HCT116 (cell line): ENCODE results near the gene KIAA1755. TPM values are rescaled to one million over a fixed set of nuclear protein-coding genes. Genes with fewer than 3 reads are reported as not detected.

Experiments
- ATAC-seq: fragments of 200-7000 bp; cut with Tn5 transposase; 2 replicates; pipeline ENCODE4 v1.9.1; 2020; ENCODE audit warnings: mild to moderate bottlenecking, moderate library complexity
- BruUV-seq: library from RNA; stranded (reverse); fragments of 400-500 nt; replicated peaks from 2 replicates; lab custom pipeline; 2021; lab: Mats Ljungman, UMichigan
- CTCF ChIA-PET: fragments of 300-600 bp; sonication (Branson Sonifier 250); formaldehyde crosslinking; loops from one replicate; lab custom pipeline; 2021; ENCODE audit warnings: antibody characterized with exemption; lab: Charles Lee
- POLR2A ChIA-PET: fragments of 300-600, 350-600 bp; sonication (Branson Sonifier 250); formaldehyde crosslinking; loops from one replicate; lab custom pipeline; 2021; ENCODE audit warnings: antibody characterized with exemption; lab: Charles Lee
- RAD21 ChIA-PET, 2 experiments: fragments of 300-600 bp; sonication (Branson Sonifier 250); formaldehyde crosslinking; loops; one replicate each; lab custom pipeline; 2023; ENCODE audit warnings: low total read pairs in 2 of 2; ENCODE audit not compliant: uncharacterized antibody in 2 of 2, unreplicated experiment in 2 of 2, low non-redundant PET in 1 of 2; lab: Charles Lee
- DNase-seq: peaks from one replicate; pipeline ENCODE4 v3.0.0-alpha.2; 2010; ENCODE audit warnings: low read depth, low spot score
- H2AFZ ChIP-seq: fragments of 200-600 bp; shearing (Covaris generic), sonication (generic); 2 replicates; pipeline ENCODE4 v1.6.1; 2017; ENCODE audit warnings: low read depth, mixed run types, mixed read lengths, antibody characterized with exemption, low read length; ENCODE audit not compliant: poor library complexity, severe bottlenecking
- H3K27ac ChIP-seq: 2 replicates; pipeline ENCODE4 v1.5.1; 2012; ENCODE audit warnings: low read depth, low read length
- H3K27me3 ChIP-seq: fragments of 200-600 bp; sonication (generic); 2 replicates; pipeline ENCODE4 v1.6.1; 2016; ENCODE audit warnings: mixed run types, low read length, mixed read lengths; ENCODE audit not compliant: insufficient read depth
- H3K36me3 ChIP-seq, 2 experiments: fragments of 200-500 bp in 1 of 2; fragments of 200-600 bp in 1 of 2; sonication (Bioruptor generic) in 1 of 2; sonication (generic) in 1 of 2; 2 replicates each; pipeline versions ENCODE4 v1.5.1 to v1.6.1; 2014 to 2016; ENCODE audit warnings: low read length in 2 of 2, inconsistent platforms in 1 of 2, mixed read lengths in 1 of 2, mixed run types in 1 of 2; ENCODE audit not compliant: insufficient read depth in 2 of 2, control insufficient read depth in 1 of 2
- H3K4me1 ChIP-seq, 2 experiments: fragments of 200-600 bp in 1 of 2; sonication (generic) in 1 of 2; 2 replicates each; pipeline versions ENCODE4 v1.5.1 to v1.6.1; 2012 to 2017; ENCODE audit warnings: low read length in 2 of 2, inconsistent platforms in 1 of 2, mild to moderate bottlenecking in 1 of 2, mixed read lengths in 1 of 2, mixed run types in 1 of 2, moderate library complexity in 1 of 2; ENCODE audit not compliant: insufficient read depth in 2 of 2, control insufficient read depth in 1 of 2
- H3K4me2 ChIP-seq: fragments of 200-600 bp; sonication (generic); 2 replicates; pipeline ENCODE4 v1.6.1; 2017; ENCODE audit warnings: mixed run types, low read length, mixed read lengths
- H3K4me3 ChIP-seq, 2 experiments: fragments of 200-600 bp in 1 of 2; sonication (generic) in 1 of 2; replicated peaks in 1 of 2; 2 replicates each; pipeline ENCODE4 v1.5.1; 2011 to 2016; ENCODE audit warnings: low read length in 2 of 2, control low read depth in 1 of 2, low read depth in 1 of 2, mild to moderate bottlenecking in 1 of 2, mixed read lengths in 1 of 2, mixed run types in 1 of 2
- H3K79me2 ChIP-seq: fragments of 200-600 bp; sonication (generic); 2 replicates; pipeline ENCODE4 v1.6.1; 2017; ENCODE audit warnings: mild to moderate bottlenecking, mixed run types, low read length, moderate library complexity, mixed read lengths; ENCODE audit not compliant: insufficient read depth
- H3K9ac ChIP-seq: fragments of 200-600 bp; sonication (generic); 2 replicates; pipeline ENCODE4 v1.6.1; 2016; ENCODE audit warnings: low read length, mixed read lengths
- H3K9me2 ChIP-seq: fragments of 200-600 bp; sonication (generic), shearing (Covaris generic); 2 replicates; pipeline ENCODE4 v1.6.1; 2017; ENCODE audit warnings: mixed run types, mild to moderate bottlenecking, moderate library complexity; ENCODE audit not compliant: insufficient read depth
- H3K9me3 ChIP-seq, 2 experiments: fragments of 200-500 bp in 1 of 2; fragments of 200-600 bp in 1 of 2; sonication (Bioruptor generic) in 1 of 2; sonication (generic) in 1 of 2; 2 replicates each; pipeline ENCODE4 v1.6.1; 2014 to 2017; ENCODE audit warnings: low read length in 2 of 2, mixed read lengths in 2 of 2, inconsistent platforms in 1 of 2, low read depth in 1 of 2, mild to moderate bottlenecking in 1 of 2, mixed run types in 1 of 2, moderate library complexity in 1 of 2; ENCODE audit not compliant: control insufficient read depth in 1 of 2, insufficient read depth in 1 of 2
- H4K20me1 ChIP-seq: fragments of 200-600 bp; sonication (generic), shearing (Covaris generic); 2 replicates; pipeline ENCODE4 v1.6.1; 2017; ENCODE audit warnings: mixed run types, mild to moderate bottlenecking, moderate library complexity; ENCODE audit not compliant: insufficient read depth
- EGR1 ChIP-seq: IDR thresholded peaks from 2 replicates; pipeline ENCODE4 v1.6.1; 2012; ENCODE audit warnings: low read depth
- EZH2phosphoT487 ChIP-seq: fragments of 200-600 bp; IDR thresholded peaks from 2 replicates; pipeline ENCODE4 v1.6.1; 2018; ENCODE audit warnings: antibody characterized with exemption, borderline replicate concordance
- FOSL1 ChIP-seq: IDR thresholded peaks from 2 replicates; pipeline ENCODE4 v1.6.1; 2012; ENCODE audit warnings: low read depth
- JUND ChIP-seq: IDR thresholded peaks from 2 replicates; pipeline ENCODE4 v1.6.1; 2012
- POLR2A ChIP-seq: IDR thresholded peaks from 2 replicates; pipeline ENCODE4 v1.7.0; 2011; ENCODE audit warnings: borderline replicate concordance; ENCODE audit not compliant: insufficient read depth, insufficient read length; ENCODE audit errors: extremely low read depth
- RAD21 ChIP-seq: IDR thresholded peaks from 2 replicates; pipeline ENCODE4 v1.6.1; 2012; ENCODE audit warnings: low read depth, mild to moderate bottlenecking
- SIN3A ChIP-seq: IDR thresholded peaks from 2 replicates; pipeline ENCODE4 v1.6.1; 2012; ENCODE audit warnings: low read depth
- SP1 ChIP-seq: IDR thresholded peaks from 2 replicates; pipeline ENCODE4 v1.6.1; 2012; ENCODE audit warnings: low read depth
- TCF7L2 ChIP-seq: IDR thresholded peaks from 2 replicates; pipeline ENCODE4 v1.7.0; 2011; ENCODE audit warnings: borderline replicate concordance, inconsistent platforms; ENCODE audit not compliant: insufficient read depth, insufficient read length; ENCODE audit errors: extremely low read depth
- ZBTB33 ChIP-seq: IDR thresholded peaks from 2 replicates; pipeline ENCODE4 v1.6.1; 2011; ENCODE audit warnings: mild to moderate bottlenecking, low read length, moderate library complexity; ENCODE audit not compliant: insufficient replicate concordance; ENCODE audit errors: extremely low read depth
- intact Hi-C: fragments of 100-400 bp; cut with micrococcal nuclease; formaldehyde crosslinking; loops from 2 replicates; pipeline ENCODE4 v1.10.0; 2022
- total RNA-seq: library from RNA; stranded (reverse); gene quantifications from one replicate; pipeline ENCODE4 v1.2.1, GENCODE V29; 2021; ENCODE audit not compliant: unreplicated experiment
- TF ChIP-seq, protein P1 (sequence below): IDR thresholded peaks from 2 replicates; pipeline ENCODE4 v1.6.1; 2012
- TF ChIP-seq, protein P2 (sequence below): IDR thresholded peaks from 2 replicates; pipeline ENCODE4 v1.6.1; 2012
- TF ChIP-seq, protein P3 (sequence below): IDR thresholded peaks from 2 replicates; pipeline ENCODE4 v1.6.1; 2012; ENCODE audit warnings: low read depth

The KIAA1755 gene
- total RNA-seq, 1 experiment from 2014 or later, result not detected

- Histone ChIP-seq H3K27ac (no peak overlapping the region), H3K4me3 (no peak overlapping the region), H3K27me3 (no peaks in the 10 kb centered on the region), H4K20me1 (no peaks in the 10 kb centered on the region), H3K9me2 (no peaks in the 10 kb centered on the region), H3K4me2 (peak overlapping the region; percentile 31), H2AFZ (no peak overlapping the region), H3K4me1 (peaks cover 6 to 10% of the 10 kb centered on the region in 2 experiments; a peak in 2 of 4 replicates), H3K9ac (no peak overlapping the region), H3K9me3 (no peaks in the 10 kb centered on the region), H3K79me2 (no peaks in the 10 kb centered on the region), H3K36me3 (no peaks in the 10 kb centered on the region)
- intact Hi-C loops, result no loop called here
- TF ChIP-seq RAD21 (no peak), ZBTB33 (no peak), FOSL1 (no peak), EGR1 (no peak), JUND (no peak), SIN3A (no peak), TCF7L2 (no peak), EZH2phosphoT487 (no peak), POLR2A (no peak), SP1 (no peak)
- TF ChIP-seq, protein P1, sequence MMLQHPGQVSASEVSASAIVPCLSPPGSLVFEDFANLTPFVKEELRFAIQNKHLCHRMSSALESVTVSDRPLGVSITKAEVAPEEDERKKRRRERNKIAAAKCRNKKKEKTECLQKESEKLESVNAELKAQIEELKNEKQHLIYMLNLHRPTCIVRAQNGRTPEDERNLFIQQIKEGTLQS, result no peak
- TF ChIP-seq, protein P2, sequence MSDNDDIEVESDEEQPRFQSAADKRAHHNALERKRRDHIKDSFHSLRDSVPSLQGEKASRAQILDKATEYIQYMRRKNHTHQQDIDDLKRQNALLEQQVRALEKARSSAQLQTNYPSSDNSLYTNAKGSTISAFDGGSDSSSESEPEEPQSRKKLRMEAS, result no peak
- TF ChIP-seq, protein P3, sequence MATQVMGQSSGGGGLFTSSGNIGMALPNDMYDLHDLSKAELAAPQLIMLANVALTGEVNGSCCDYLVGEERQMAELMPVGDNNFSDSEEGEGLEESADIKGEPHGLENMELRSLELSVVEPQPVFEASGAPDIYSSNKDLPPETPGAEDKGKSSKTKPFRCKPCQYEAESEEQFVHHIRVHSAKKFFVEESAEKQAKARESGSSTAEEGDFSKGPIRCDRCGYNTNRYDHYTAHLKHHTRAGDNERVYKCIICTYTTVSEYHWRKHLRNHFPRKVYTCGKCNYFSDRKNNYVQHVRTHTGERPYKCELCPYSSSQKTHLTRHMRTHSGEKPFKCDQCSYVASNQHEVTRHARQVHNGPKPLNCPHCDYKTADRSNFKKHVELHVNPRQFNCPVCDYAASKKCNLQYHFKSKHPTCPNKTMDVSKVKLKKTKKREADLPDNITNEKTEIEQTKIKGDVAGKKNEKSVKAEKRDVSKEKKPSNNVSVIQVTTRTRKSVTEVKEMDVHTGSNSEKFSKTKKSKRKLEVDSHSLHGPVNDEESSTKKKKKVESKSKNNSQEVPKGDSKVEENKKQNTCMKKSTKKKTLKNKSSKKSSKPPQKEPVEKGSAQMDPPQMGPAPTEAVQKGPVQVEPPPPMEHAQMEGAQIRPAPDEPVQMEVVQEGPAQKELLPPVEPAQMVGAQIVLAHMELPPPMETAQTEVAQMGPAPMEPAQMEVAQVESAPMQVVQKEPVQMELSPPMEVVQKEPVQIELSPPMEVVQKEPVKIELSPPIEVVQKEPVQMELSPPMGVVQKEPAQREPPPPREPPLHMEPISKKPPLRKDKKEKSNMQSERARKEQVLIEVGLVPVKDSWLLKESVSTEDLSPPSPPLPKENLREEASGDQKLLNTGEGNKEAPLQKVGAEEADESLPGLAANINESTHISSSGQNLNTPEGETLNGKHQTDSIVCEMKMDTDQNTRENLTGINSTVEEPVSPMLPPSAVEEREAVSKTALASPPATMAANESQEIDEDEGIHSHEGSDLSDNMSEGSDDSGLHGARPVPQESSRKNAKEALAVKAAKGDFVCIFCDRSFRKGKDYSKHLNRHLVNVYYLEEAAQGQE, result no peak
- ATAC-seq, result peak; percentile 30; the same call in 1 of the 2 replicates
- ChIA-PET RAD21 (no interaction called here), POLR2A (interaction anchor here (0.8 kb wide), 1 partner anchor 27 kb away, joined by 3 read pairs; no protein-coding TSS in a partner anchor), CTCF (no interaction called here)
- BruUV-seq, result no TSS peak
- DNase-seq, result no peak
Measured at GRCh38 chr20:38299963-38300362, 39.4 kb upstream of the KIAA1755 start.
